C4-2B (cell line): ENCODE measurements around the gene TNS3.

ENCODE experiments used
- H3K27ac ChIP-seq: fragments of 450-650 bp; 2 replicates; pipeline ENCODE4 v1.5.1; 2017
- CTCF ChIP-seq: fragments of 450-650 bp; conservative IDR thresholded peaks from 2 replicates; pipeline ENCODE4 v1.5.1; 2017; ENCODE audit warnings: mild to moderate bottlenecking
- ZFX ChIP-seq: fragments of 450-650 bp; IDR thresholded peaks from 2 replicates; pipeline ENCODE4 v1.6.1; 2017

TNS3 gene

GRCh38 chr7:47357863-47358262, 224.0 kb downstream of the TNS3 start:
- H3K27ac ChIP-seq: no peak overlapping the region
- no peak for TF ChIP-seq CTCF
- TF ChIP-seq ZFX: no peak

GRCh38 chr7:47357361-47357760, 224.6 kb downstream of the TNS3 start:
- H3K27ac ChIP-seq: no peak overlapping the region
- TF ChIP-seq ZFX: no peak
- TF ChIP-seq CTCF: no peak

GRCh38 chr7:47356261-47356660, 225.7 kb downstream of the TNS3 start:
- H3K27ac ChIP-seq: no peak overlapping the region
- TF ChIP-seq CTCF (no peak), ZFX (no peak)

GRCh38 chr7:47355684-47356083, 226.2 kb downstream of the TNS3 start:
- no peak overlapping the region for H3K27ac ChIP-seq
- TF ChIP-seq CTCF: no peak
- TF ChIP-seq ZFX: no peak

GRCh38 chr7:47354831-47355541, 226.9 kb downstream of the TNS3 start:
- no peak for TF ChIP-seq CTCF
- TF ChIP-seq ZFX: no peak
- no peak overlapping the region for H3K27ac ChIP-seq

GRCh38 chr7:47354071-47354470, 227.8 kb downstream of the TNS3 start:
- H3K27ac ChIP-seq: no peak overlapping the region
- TF ChIP-seq ZFX (no peak), CTCF (no peak)

GRCh38 chr7:47352394-47352968, 229.4 kb downstream of the TNS3 start:
- no peak overlapping the region for H3K27ac ChIP-seq
- no peak for TF ChIP-seq ZFX
- TF ChIP-seq CTCF: no peak
